Smooth muscle cell (in vitro differentiated cells): Measurements from ENCODE around the gene RAP1A. TPM values are rescaled to one million over a fixed set of nuclear protein-coding genes. Genes with fewer than 3 reads are reported as not detected.

Source experiments
- DNase-seq: peaks from one replicate; lab custom pipeline; 2025; ENCODE audit not compliant: unreplicated experiment; lab: John Stamatoyannopoulos, UW
- H2AFZ ChIP-seq: fragments of 200-600 bp; sonication (generic); 2 replicates; pipeline ENCODE4 v1.6.0; 2016; ENCODE audit warnings: antibody characterized with exemption, low read depth, mild to moderate bottlenecking
- H3F3A ChIP-seq: fragments of 200-600 bp; sonication (generic); 2 replicates; pipeline ENCODE4 v1.6.0; 2017; ENCODE audit warnings: antibody characterized with exemption, low read depth
- H3K27ac ChIP-seq: fragments of 200-600 bp; sonication (generic); 2 replicates; pipeline ENCODE4 v1.5.1; 2016; ENCODE audit warnings: low read depth, mild to moderate bottlenecking
- H3K27me3 ChIP-seq: fragments of 200-600 bp; sonication (generic); 2 replicates; pipeline ENCODE4 v1.6.1; 2016; ENCODE audit warnings: low read depth, mild to moderate bottlenecking
- H3K36me3 ChIP-seq: fragments of 200-600 bp; sonication (generic); 2 replicates; pipeline ENCODE4 v1.5.1; 2016; ENCODE audit warnings: low read depth
- H3K4me1 ChIP-seq: fragments of 200-600 bp; sonication (generic); 2 replicates; pipeline ENCODE4 v1.5.1; 2016; ENCODE audit warnings: low read depth
- H3K4me2 ChIP-seq: fragments of 200-600 bp; sonication (generic); 2 replicates; pipeline ENCODE4 v1.6.0; 2016; ENCODE audit warnings: mild to moderate bottlenecking
- H3K4me3 ChIP-seq: fragments of 200-600 bp; sonication (generic); 2 replicates; pipeline ENCODE4 v1.5.1; 2016; ENCODE audit warnings: mild to moderate bottlenecking
- H3K79me2 ChIP-seq: fragments of 200-600 bp; sonication (generic); 2 replicates; pipeline ENCODE4 v1.6.0; 2016; ENCODE audit warnings: low read depth, mild to moderate bottlenecking
- H3K9ac ChIP-seq: fragments of 200-600 bp; sonication (generic); 2 replicates; pipeline ENCODE4 v1.6.0; 2016; ENCODE audit warnings: low read depth
- H3K9me3 ChIP-seq: fragments of 200-600 bp; sonication (generic); replicated peaks from 2 replicates; pipeline ENCODE4 v1.5.1; 2016; ENCODE audit warnings: low read depth
- H4K20me1 ChIP-seq: fragments of 200-600 bp; sonication (generic); 2 replicates; pipeline ENCODE4 v1.6.0; 2016; ENCODE audit warnings: low read depth
- CTCF ChIP-seq: fragments of 200-600 bp; sonication (generic); IDR thresholded peaks from 2 replicates; pipeline ENCODE4 v1.5.1; 2017; ENCODE audit warnings: borderline replicate concordance, mild to moderate bottlenecking, antibody characterized with exemption; ENCODE audit not compliant: insufficient read depth, poor library complexity, severe bottlenecking
- WGBS: methylation state at CpG from one replicate; pipeline ENCODE4 v1.1.7; 2016; ENCODE audit warnings: low lambda C conversion rate; 5-methylcytosine and 5-hydroxymethylcytosine counted together
- polyA plus RNA-seq: library from polyadenylated mRNA; unstranded; fragments of >200 nt; fragmentation: Nextera tagmentation; extraction: Ambion mirVana; gene quantifications from 2 replicates; pipeline ENCODE4 v1.2.1, GENCODE V29; 2016
- total RNA-seq: library from RNA; depleted of rRNA; stranded (reverse); fragments of >200 nt; gene quantifications from 2 replicates; pipeline ENCODE4 v1.2.3, GENCODE V29; 2014

The RAP1A gene
- total and polyA plus RNA-seq, 2 experiments from 2014 or later, result 36.8 to 64.9 TPM

- Histone ChIP-seq H3K27me3 (no peaks in the 10 kb centered on the region), H3K9me3 (no peaks in the 10 kb centered on the region), H3F3A (peaks cover 3% of the 10 kb centered on the region), H3K4me3 (no peak overlapping the region), H3K9ac (no peak overlapping the region), H3K79me2 (no peaks in the 10 kb centered on the region), H3K4me2 (no peak overlapping the region), H3K36me3 (no peaks in the 10 kb centered on the region), H4K20me1 (no peaks in the 10 kb centered on the region), H2AFZ (no peak overlapping the region), H3K4me1 (no peaks in the 10 kb centered on the region), H3K27ac (no peak overlapping the region)
- WGBS, result 94% methylated on average over 6 of the region's 6 CpGs
- TF ChIP-seq CTCF, result no peak
- DNase-seq, result no peak
Measured at GRCh38 chr1:111598544-111598943, 21.0 kb upstream of the RAP1A start.

GRCh38 chr1:111599781-111600693, 19.6 kb upstream of the RAP1A start:
- 69% methylated on average over 10 of the region's 10 CpGs for WGBS
- H3K27me3 ChIP-seq, result no peaks in the 10 kb centered on the region

GRCh38 chr1:111600886-111601386, 18.7 kb upstream of the RAP1A start:
- Histone ChIP-seq H3F3A (no peaks in the 10 kb centered on the region), H2AFZ (no peak overlapping the region), H3K79me2 (no peaks in the 10 kb centered on the region), H3K4me2 (no peak overlapping the region), H4K20me1 (no peaks in the 10 kb centered on the region), H3K9ac (no peak overlapping the region), H3K27ac (no peak overlapping the region), H3K9me3 (no peaks in the 10 kb centered on the region), H3K4me1 (peaks cover 6% of the 10 kb centered on the region), H3K4me3 (no peak overlapping the region), H3K27me3 (no peaks in the 10 kb centered on the region), H3K36me3 (no peaks in the 10 kb centered on the region)
- 94% methylated on average over 6 of the region's 6 CpGs for WGBS
- no peak for TF ChIP-seq CTCF
- DNase-seq, result no peak

More at GRCh38 chr1:111599781-111600693, 19.6 kb upstream of the RAP1A start:
- Histone ChIP-seq H3F3A (no peaks in the 10 kb centered on the region), H3K4me3 (no peak overlapping the region), H3K4me1 (peaks cover 1% of the 10 kb centered on the region), H3K9ac (no peak overlapping the region), H3K4me2 (no peak overlapping the region), H3K27ac (no peak overlapping the region), H3K79me2 (no peaks in the 10 kb centered on the region), H3K36me3 (no peaks in the 10 kb centered on the region), H4K20me1 (no peaks in the 10 kb centered on the region), H3K9me3 (no peaks in the 10 kb centered on the region), H2AFZ (no peak overlapping the region)
- DNase-seq, result no peak
- no peak for TF ChIP-seq CTCF
